ENCODE data around the gene RELL1.
A peak's percentile ranks its signal among the peaks of the same experiment; 100 is the strongest.
"Not testable (repeated sequence)": the region's sequence is repeated elsewhere in the genome, so short reads cannot be mapped to it uniquely, and the experiment has no call there.

Gene RELL1

DNA sequence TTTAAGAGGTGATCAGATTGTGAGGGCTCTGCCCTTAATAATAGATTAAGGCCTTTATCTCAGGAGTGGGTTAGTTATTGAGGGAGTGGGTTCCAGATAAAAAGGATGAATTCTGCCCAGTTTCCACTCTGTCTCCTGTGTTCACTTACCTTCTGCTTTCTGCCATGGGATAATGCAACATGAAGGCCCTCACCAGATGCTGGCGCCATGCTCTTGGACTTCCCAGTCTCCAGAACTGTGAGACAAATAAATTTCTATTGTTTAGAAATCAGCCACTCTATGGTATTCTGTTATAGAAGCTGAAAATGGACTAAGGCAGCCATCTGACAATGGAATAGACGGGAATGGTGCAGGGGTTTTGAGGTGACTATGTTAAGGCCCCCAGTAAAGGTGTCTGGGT lies 6.9 kb upstream of the RELL1 start:
- DNase-seq (ENCODE audit: low read depth, low spot score), result no peak

GRCh38 chr4:37690976-37691375 lies 4.8 kb upstream of the RELL1 start:
- no peak for DNase-seq (ENCODE audit: low read depth, low spot score)

GRCh38 chr4:37689353-37690095 lies 3.3 kb upstream of the RELL1 start:
- DNase-seq (ENCODE audit: low read depth, low spot score), result no peak

- DNase-seq (ENCODE audit: low read depth, low spot score), result no peak
Observed at GRCh38 chr4:37687681-37688080, 1.5 kb upstream of the RELL1 start.

- no peak for DNase-seq (ENCODE audit: low read depth, low spot score)
Observed at GRCh38 chr4:37687194-37687562, 1.0 kb upstream of the RELL1 start.

- DNase-seq (ENCODE audit: low read depth, low spot score), result no peak
Observed at GRCh38 chr4:37685823-37686372, 278 bp downstream of the RELL1 start.

GRCh38 chr4:37685161-37685822 lies 884 bp downstream of the RELL1 start:
- DNase-seq (ENCODE audit: low read depth, low spot score), result no peak

- DNase-seq (ENCODE audit: low read depth, low spot score), result no peak
Observed at GRCh38 chr4:37684154-37684553, 2.0 kb downstream of the RELL1 start.

- DNase-seq (ENCODE audit: low read depth, low spot score), result no peak
Observed at GRCh38 chr4:37682701-37683401, 3.3 kb downstream of the RELL1 start.

DNA sequence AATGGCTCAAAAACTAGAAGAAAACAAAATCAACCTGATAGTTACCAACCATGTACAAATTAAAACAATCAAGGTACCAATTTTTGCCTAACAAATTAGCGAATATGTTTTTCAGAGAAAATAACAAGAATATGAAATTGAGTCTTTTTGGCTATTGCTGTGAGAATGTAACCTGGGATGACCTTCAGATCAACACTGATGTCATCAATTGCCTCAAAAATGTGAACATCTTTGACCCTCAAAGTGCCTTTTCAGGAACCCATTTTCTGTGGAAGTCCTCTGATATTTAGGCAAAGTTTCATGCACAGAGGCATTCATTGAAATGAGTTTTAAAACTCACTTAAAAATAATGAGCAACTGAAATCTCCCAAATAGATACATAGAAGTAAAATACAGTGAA lies 6.1 kb downstream of the RELL1 start:
- DNase-seq (ENCODE audit: low read depth, low spot score), result no peak

DNA sequence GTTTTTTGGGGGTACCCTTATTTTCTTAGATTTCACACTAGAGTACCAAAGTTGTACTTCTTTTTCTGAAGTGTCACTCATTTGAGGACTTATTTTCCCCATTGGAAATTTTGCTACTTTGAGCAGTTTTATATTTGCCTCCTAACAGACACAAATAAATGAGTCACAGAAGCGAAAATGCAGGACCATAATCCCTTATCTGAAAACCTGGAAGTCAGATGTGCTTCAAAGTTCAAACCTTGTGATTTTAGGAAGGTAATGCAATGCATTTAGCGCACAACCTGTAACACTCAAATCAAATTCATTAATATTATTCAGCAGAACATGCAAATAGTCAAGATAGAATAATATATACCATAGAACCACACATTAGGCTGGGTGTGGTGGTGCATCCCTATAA lies 6.9 kb downstream of the RELL1 start:
- DNase-seq (ENCODE audit: low read depth, low spot score), result no peak

DNA sequence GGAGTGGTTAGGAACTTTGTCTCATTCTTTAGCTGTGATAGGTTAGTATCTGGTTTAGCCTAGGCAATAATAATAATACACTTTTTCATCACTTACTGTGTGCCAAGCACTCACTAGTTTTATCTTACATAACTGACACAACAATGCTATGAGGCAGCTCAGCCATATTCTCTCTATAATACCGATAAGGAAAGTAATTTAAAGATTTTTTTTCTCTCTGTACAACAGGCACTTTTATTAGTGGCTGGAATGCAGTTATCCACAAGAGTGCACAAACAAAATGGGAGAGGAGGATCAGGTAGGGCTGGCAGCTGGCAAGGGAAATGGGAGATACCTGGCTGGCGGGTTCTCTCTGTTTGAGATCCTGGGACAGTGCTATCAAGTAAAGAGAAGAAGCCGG lies 7.6 kb downstream of the RELL1 start:
- DNase-seq (ENCODE audit: low read depth, low spot score), result no peak

DNA sequence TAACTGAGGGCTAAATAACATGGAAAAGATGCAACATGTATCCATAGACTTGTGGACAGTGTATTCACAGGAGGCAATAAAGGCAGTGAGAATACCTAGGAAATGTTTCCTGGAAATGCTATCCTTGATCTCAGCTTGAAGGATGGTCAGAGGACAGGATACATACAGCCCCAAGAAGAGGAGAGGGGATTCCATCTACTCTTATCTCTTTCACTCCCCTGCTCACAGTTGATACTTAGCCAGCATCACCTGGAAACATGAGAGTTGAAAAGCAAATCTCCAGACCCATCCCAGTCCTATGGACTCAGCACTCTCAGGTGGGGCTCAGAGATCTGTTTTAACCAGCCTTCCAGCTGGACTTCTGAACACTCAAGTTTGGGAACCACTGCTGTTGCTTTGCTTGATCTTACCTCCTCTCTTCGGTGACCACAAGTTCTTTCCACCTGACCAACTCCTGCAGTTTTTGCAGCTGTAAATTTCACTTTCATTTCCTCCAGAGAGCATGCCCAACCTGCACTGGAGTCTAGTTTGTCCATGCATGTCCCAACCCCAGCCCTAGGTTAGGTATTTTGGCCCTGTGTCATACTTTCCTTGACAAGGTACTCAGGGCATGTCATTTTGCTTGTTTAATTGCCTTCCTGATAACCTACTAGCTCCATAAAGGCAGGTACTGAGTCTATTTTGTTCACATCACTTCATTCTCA lies 10.4 kb downstream of the RELL1 start:
- peak; percentile 33 for DNase-seq (ENCODE audit: low read depth, low spot score)

GRCh38 chr4:37674439-37674838 lies 11.7 kb downstream of the RELL1 start:
- DNase-seq (ENCODE audit: low read depth, low spot score), result peak; percentile 29

DNA sequence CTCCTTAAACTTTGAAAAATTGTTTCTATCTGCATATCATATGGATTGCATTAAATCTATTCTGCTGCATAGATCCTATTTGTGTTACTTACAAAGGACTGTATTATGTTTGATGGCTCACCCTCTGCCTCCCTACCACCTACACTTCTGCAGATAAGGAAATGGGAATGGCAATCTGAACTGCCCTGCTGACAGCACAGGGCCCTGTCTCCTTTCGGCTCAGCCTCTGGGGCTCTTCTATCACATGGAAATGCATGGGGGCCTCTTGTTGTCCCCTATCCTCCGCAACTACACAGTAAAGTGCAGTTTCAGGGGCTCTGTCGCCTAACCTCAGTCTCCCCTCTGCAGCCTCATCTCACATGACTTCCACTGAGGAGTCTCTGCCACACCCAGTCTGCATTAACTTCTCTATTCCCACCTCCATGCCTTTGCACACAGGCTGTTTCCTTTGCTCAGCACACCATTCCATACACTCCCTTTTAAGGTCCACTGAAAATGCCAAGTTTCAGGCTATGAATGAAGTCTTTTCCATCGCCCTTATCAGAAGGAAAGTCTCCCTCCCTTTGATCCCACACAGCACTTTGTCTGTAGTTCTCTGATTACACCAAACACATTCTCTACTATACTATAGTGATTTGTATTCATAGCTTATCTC lies 12.5 kb downstream of the RELL1 start:
- no peak for DNase-seq (ENCODE audit: low read depth, low spot score)

DNA sequence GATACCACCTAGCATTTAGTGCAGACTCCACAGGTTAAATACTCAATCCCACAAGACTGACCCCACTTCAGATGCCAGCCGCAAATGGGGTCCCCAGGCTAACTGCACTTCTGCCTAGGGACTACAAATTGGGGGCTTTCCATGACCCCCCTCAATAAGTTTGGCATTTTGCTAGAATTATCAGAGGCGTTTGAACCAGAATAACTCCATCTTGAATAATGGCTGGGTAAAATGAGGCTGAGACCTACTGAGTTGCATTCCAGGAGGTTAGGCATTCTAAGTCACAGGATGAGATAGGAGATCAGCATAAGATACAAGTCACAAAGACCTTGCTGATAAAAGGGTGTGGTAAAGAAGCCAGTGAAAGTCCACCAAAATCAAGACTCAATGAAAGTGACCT lies 15.1 kb downstream of the RELL1 start:
- DNase-seq (ENCODE audit: low read depth, low spot score), result no peak

DNA sequence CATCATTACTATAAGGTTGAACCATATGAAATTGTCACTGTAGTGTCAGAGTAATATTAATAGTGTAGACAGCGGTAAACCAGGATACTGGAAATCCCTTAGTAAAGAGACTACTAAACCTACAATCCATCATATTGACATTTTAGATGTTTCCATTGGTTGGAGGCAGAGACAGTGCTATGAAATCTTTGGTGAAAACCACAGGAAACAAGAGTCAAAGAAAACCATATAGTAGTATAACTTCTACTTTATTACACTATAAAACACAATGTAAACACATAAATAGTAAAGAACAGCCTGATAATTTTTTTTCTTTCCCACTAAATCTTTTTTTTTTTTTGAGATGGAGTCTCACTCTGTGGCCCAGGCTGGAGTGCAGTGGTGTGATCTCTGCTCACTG lies 15.9 kb downstream of the RELL1 start:
- no peak for DNase-seq (ENCODE audit: low read depth, low spot score)

GRCh38 chr4:37669124-37669523 lies 17.1 kb downstream of the RELL1 start:
- DNase-seq (ENCODE audit: low read depth, low spot score), result not testable (repeated sequence)

- DNase-seq (ENCODE audit: low read depth, low spot score), result no peak
Observed at GRCh38 chr4:37667197-37668100, 18.7 kb downstream of the RELL1 start.

- DNase-seq (ENCODE audit: low read depth, low spot score), result peak; percentile 87
Observed at GRCh38 chr4:37666625-37667071, 19.5 kb downstream of the RELL1 start.

All from astrocyte of the hippocampus (primary cell).